Breast epithelium (tissue), 4 donors: ENCODE results near the gene CDA. TPM values are rescaled to one million over a fixed set of nuclear protein-coding genes. Genes with fewer than 3 reads are reported as not detected.

Experiments
- DNase-seq, 2 donors: peaks; one replicate each; pipeline ENCODE4 v3.0.0-alpha.2; 2019; ENCODE audit warnings: low spot score in 2 of 2
- H3K27ac ChIP-seq, 2 donors: fragments of 200-600 bp; sonication (generic) in 1 of 2; one replicate each; pipeline ENCODE4 v1.5.1; 2016 to 2019; ENCODE audit warnings: mild to moderate bottlenecking in 1 of 2
- H3K27me3 ChIP-seq, 2 donors: fragments of 200-600 bp; sonication (generic) in 1 of 2; one replicate each; pipeline versions ENCODE4 v1.5.1 to v1.6.0; 2017 to 2019; ENCODE audit warnings: control low read depth in 1 of 2, mild to moderate bottlenecking in 1 of 2
- H3K36me3 ChIP-seq: fragments of 200-600 bp; one replicate; pipeline ENCODE4 v1.5.1; 2019
- H3K4me1 ChIP-seq, 2 donors: fragments of 200-600 bp; sonication (generic); one replicate each; pipeline ENCODE4 v1.5.1; 2016 to 2019; ENCODE audit warnings: control low read depth in 1 of 2
- H3K4me3 ChIP-seq, 3 donors: fragments of 200-600 bp; sonication (generic); 1 replicate in 2 of 3; 2 replicates in 1 of 3; pipeline ENCODE4 v1.5.1; 2016 to 2019; ENCODE audit warnings: mild to moderate bottlenecking in 3 of 3, moderate library complexity in 2 of 3
- H3K9me3 ChIP-seq, 2 donors: fragments of 200-600 bp; sonication (generic) in 1 of 2; one replicate each; pipeline ENCODE4 v1.5.1; 2016 to 2019; ENCODE audit warnings: control low read depth in 1 of 2
- CTCF ChIP-seq, 3 donors: fragments of 450-650 bp; IDR thresholded peaks; one replicate each; pipeline ENCODE4 v1.5.1; 2016 to 2017; ENCODE audit warnings: antibody characterized with exemption in 3 of 3, mild to moderate bottlenecking in 3 of 3, moderate library complexity in 3 of 3
- POLR2A ChIP-seq: fragments of 450-650 bp; IDR thresholded peaks from one replicate; pipeline ENCODE4 v1.6.1; 2016; ENCODE audit warnings: antibody characterized with exemption, mild to moderate bottlenecking, moderate library complexity
- POLR2AphosphoS5 ChIP-seq, 3 donors: sonication (generic); formaldehyde crosslinking; IDR thresholded peaks; one replicate each; pipeline ENCODE4 v1.6.1; 2017; ENCODE audit warnings: antibody characterized with exemption in 3 of 3
- intact Hi-C: fragments of 100-400 bp; cut with DNase I; formaldehyde crosslinking; loops from one replicate; pipeline ENCODE4 v1.15.1; 2023; ENCODE audit warnings: low total_unique reads
- total RNA-seq, 3 donors: library from RNA; depleted of rRNA; stranded (reverse); fragments of >200 nt; gene quantifications; one replicate each; pipeline ENCODE4 v1.1.0, GENCODE V29; 2016

CDA gene
- total RNA-seq, 3 donors from 2014 or later = 0.98 to 1.3 (median 1.0) TPM

- H3K27ac ChIP-seq = no peak overlapping the region
- H3K4me1 ChIP-seq = peaks cover 5 to 7% of the 10 kb centered on the region in 2 donors
- no peak for DNase-seq
- no peak for TF ChIP-seq POLR2AphosphoS5 (IDR thresholded peaks at IDR 0.05)
- TF ChIP-seq CTCF (IDR thresholded peaks at IDR 0.05) = no peak
- no peak for TF ChIP-seq POLR2A
- no peaks in the 10 kb centered on the region for H3K9me3 ChIP-seq
- intact Hi-C loops = no loop called here
- no peaks in the 10 kb centered on the region for H3K27me3 ChIP-seq
- no peak overlapping the region for H3K4me3 ChIP-seq
- H3K36me3 ChIP-seq = no peaks in the 10 kb centered on the region
Observed at GRCh38 chr1:20657024-20657423, 68.1 kb downstream of the CDA start.

GRCh38 chr1:20658166-20658915 lies 69.4 kb downstream of the CDA start:
- no peaks in the 10 kb centered on the region for H3K27me3 ChIP-seq
- intact Hi-C loops = no loop called here

GRCh38 chr1:20660363-20660762 lies 71.5 kb downstream of the CDA start:
- no peak overlapping the region for H3K27ac ChIP-seq
- no peak for DNase-seq
- H3K36me3 ChIP-seq = no peaks in the 10 kb centered on the region
- peak overlapping the region; percentile 81 to 100 (median 96) for H3K4me3 ChIP-seq
- TF ChIP-seq CTCF (IDR thresholded peaks at IDR 0.05) (no peak), POLR2A (no peak)
- intact Hi-C loops = no loop called here
- H3K4me1 ChIP-seq = peaks cover 5 to 7% of the 10 kb centered on the region in 2 donors
- no peaks in the 10 kb centered on the region for H3K27me3 ChIP-seq
- H3K9me3 ChIP-seq = no peaks in the 10 kb centered on the region

More at GRCh38 chr1:20658166-20658915, 69.4 kb downstream of the CDA start:
- no peaks in the 10 kb centered on the region for H3K36me3 ChIP-seq
- no peak for TF ChIP-seq POLR2A
- TF ChIP-seq CTCF (IDR thresholded peaks at IDR 0.05) = no peak
- no peak for TF ChIP-seq POLR2AphosphoS5 (IDR thresholded peaks at IDR 0.05)
- peaks cover 5 to 7% of the 10 kb centered on the region in 2 donors for H3K4me1 ChIP-seq
- H3K4me3 ChIP-seq = no peak overlapping the region
- no peaks in the 10 kb centered on the region for H3K9me3 ChIP-seq
- no peak for DNase-seq
- no peak overlapping the region for H3K27ac ChIP-seq

GRCh38 chr1:20660847-20661206 lies 71.9 kb downstream of the CDA start:
- Histone ChIP-seq H3K4me3 (peak overlapping the region; percentile 81 to 100 (median 96)), H3K36me3 (no peaks in the 10 kb centered on the region), H3K27ac (peak overlapping the region; percentile 84 to 91), H3K27me3 (no peaks in the 10 kb centered on the region), H3K9me3 (no peaks in the 10 kb centered on the region), H3K4me1 (peaks cover 5 to 7% of the 10 kb centered on the region in 2 donors)
- intact Hi-C loops = no loop called here
- DNase-seq = no peak
- TF ChIP-seq POLR2AphosphoS5 (IDR thresholded peaks at IDR 0.05) (no peak), CTCF (IDR thresholded peaks at IDR 0.05) (no peak), POLR2A (no peak)

DNA sequence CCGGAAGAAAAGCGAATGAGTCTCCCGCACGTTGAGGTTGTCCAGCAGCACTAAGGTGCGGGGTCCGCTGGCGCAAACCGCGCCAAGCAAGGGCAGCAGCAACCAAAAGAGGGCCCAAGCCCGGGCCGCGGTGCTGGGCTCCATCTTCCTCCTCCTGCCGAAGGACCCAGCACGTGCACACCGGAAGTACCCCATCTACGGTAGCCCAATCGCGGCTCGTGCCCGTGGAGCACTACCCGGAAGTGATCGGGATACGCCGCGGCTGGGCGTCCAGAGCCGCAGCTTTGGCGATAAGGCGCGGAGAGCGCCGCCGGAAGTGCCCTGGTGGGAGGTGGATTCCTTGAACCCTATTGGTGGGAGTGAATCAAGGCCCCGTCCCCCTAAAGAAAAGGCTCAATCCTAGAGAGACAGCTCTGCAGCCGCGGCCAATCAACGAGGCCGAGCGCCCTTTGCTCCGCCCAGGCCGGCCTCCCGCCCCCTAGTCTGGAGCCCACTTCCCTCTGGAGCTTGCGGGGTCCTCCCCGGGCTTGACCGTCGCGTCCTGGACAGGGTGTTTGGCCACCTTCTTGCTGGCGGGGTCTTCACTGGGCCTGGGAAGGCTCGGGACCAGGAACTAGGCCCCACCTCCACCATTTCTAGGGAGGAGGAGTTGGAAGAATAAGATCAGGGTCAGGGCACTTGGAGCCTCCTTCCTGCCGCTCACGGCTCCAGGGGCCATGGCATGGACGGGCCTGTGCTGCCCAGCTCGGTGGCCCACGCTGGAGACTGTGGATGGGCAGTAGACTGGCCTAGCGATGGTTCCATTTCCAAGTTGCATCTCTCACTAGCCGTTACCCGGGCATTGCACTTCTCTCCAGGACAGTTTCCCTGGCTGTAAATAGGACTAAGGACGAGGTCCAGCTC lies 72.6 kb downstream of the CDA start, which contains the start of gene DDOST:
DDOST (minus strand) TSS at position 163 of the 903 bp plus-strand sequence; CDS start at position 144, 19 bp downstream.
- peak; percentile 90 to 94 for DNase-seq
- no peaks in the 10 kb centered on the region for H3K9me3 ChIP-seq
- peak within 1 kb of the TSS; percentile 81 to 100 (median 96) for H3K4me3 ChIP-seq
- H3K36me3 ChIP-seq = no peaks in the 10 kb centered on the region
- H3K27ac ChIP-seq = peak within 1 kb of the TSS; percentile 84 to 91
- intact Hi-C loops = no loop called here
- TF ChIP-seq CTCF (IDR thresholded peaks at IDR 0.05) = peak in 1 of 3 donors; percentile 32
- TF ChIP-seq POLR2A = no peak
- peak; percentile 43 to 85 (median 62) for TF ChIP-seq POLR2AphosphoS5 (IDR thresholded peaks at IDR 0.05)
- peaks cover 5 to 7% of the 10 kb centered on the region in 2 donors for H3K4me1 ChIP-seq
- H3K27me3 ChIP-seq = no peaks in the 10 kb centered on the region
